ENCODE data around the gene LSM11.

Gene LSM11

DNA sequence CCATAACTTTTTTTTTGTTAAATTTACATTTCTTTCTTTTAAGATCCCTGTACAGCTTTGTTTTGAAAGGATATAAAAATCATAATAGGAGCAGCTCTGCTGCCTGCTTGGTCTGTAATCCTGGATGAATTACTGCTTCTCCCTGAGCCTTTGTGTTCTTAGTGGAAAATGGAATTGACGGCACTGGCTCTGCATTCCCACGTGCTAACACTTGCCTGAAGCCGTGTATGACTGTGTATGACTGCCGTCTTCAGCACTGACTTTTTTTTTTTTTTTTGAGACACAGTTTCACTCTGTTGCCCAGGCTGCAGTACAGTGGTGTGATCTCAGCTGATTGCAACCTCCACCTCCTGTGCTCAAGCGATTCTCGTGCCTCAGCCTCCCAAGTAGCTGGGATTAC, 7.5 kb upstream of the LSM11 start:
- DNase-seq = no peak

DNA sequence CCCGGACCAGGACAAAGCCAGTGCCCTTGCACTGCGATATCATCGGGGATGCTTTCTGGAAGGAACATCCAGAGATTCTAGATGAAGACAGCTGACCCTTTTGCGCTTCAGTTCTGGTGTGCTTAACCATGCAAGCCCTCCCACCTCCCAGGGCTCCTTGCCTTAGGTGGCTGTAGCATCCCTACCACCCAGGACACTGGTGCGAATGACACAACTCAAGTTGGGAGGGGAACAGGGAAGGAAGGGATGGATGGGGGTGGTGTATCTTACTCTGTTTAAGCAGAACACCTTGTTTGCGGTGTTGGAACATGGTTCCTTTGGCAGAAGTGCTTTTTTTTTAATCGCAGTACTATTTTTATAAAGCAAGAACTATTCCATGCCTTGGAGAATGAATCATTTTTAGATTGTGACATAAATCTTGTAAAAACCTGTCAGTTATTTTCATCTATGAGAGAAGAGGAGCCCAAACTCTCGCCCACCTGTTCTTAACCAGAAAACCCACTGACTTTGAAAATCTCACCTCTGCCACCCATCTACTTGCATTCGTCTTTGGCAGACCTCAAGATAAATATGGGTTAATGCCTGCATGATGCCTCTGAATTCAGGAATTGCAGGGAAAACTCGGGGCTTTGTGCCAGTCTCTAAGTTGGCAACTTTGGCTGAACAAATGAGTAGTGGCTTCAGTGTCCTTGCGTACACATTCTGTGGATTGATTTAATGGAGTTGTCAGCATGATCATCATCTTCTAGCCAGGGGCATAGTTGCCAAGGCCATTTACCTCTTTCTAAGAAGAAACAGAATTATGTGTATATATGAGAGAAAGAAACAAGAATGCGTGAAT, 3.9 kb upstream of the LSM11 start:
- no peak for DNase-seq

DNA sequence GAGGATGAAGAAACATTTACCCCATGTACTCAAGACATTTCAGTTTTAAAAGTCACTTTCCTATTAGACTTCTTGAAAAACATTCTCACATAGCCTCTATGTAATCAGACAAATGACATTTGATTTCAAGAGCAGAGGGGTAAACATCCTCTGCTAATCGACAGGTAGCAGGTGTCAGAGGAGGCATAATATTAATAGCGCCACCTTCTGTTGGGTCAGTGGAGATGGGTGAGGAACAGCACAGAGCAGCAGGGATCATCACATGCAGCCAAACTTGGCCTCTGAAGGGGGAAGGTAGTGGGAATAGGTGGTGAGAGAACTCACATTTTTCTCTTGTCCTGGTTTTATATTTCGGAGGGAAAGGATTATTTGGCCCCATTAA, 3.3 kb upstream of the LSM11 start:
- DNase-seq = no peak

DNA sequence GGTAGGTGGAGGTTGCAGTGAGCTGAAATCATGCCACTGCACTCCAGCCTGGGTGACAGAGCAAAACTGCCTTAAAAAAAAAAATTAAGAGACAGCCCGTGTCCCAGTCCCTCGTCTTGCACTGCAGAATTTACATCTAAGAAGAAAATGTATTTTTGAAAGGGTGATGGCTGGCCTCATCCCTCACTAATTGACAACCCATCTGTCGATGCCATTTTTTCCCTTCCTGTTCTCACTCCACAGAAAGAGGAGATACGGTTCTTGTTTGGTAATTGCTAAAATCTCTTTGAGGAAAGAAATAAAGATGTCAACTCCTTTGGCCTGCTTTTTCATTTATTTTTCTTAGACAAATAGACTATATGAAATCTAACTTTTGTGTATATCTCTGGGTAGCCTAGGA, 2.4 kb upstream of the LSM11 start:
- no peak for DNase-seq

DNA sequence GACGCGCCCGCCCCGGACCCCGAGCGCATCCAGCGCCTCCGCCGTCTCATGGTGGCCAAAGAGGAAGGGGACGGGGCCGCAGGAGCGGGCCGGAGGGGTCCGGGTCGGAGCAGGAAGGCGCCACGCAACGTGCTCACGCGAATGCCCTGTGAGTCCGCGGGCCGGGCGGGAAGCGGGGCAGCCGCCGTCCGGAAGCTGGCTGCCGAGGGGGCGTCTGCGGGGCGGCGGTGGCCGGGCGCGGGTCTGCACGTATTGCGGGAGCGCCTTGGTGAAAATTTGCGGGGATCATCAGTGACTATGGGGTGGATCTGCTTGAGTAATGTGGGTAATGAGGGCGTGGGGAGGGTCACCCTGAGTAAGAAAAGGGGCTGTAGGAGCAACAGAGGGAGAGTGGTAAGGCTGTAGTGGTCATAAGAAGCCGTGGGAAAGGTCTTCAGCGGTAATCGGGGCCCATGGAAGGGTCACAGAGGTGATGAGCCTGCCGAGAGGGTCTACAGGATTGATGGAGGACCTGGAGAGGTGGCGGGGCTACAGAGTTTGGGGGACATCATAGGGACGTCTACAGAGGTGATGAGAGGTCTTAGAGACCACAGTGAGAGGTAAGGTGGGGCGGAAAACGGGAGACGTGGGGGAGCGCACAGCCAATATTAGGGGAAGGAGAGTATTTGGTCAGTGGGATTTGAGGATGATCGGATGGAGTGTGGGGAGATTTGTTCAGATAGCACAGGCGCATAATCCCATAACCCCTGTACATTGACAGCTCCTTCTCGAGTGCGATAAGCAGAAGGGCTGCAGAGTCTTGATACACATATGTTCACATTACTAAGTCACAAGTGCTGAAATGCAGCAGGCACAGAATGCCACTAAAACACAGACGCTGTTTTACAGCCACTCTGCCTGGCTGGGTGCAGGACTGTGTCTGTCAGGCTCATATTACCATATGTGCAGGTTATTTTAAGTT, 819 bp downstream of the LSM11 start:
- DNase-seq = no peak

DNA sequence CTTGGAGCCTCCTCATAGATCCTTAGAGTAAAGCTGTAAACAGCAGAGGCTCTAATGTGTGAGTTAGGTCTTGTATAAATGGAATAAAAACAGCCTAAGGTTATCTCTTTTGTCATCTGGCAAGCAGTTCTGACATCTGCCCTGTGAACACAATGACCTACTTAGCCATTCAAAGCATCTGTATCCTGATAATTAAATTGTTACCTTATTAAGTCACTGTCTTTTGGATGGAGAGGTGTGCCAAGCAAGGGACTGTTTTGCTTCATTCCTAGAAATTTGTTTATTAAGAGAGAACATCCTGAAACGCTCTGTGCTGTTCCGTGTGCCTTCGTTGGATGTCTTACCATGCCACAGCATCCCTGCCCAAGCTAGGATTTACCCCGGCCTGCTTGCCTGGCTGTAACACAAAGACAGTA, 1.5 kb downstream of the LSM11 start:
- DNase-seq = no peak

DNA sequence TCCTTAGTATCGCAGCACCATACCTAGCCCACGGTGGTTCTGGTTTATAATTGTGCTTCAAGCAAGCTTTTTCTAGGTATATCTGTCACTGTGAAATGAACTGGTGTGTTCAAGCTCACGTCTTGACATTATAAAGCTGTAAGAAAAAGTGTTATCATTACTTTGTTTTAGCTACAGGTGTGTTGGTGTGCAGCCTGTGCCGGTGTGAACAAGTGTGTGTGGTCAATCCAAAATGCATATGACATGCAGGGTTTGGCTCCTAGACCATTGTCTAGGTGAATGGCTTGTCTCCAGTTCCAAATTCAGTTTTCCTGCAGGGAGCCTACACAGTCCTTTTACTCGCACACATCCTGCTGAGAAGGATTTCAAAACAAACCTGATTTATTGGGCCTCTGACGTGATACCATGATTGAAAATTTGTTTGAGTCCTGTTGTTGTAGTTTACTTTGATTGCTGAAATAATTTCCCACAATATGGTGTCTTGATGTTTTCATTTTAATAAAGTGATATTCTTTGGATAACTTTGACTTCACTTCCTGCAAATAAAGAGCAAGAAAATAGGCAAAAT, 3.7 kb downstream of the LSM11 start:
- no peak for DNase-seq

DNA sequence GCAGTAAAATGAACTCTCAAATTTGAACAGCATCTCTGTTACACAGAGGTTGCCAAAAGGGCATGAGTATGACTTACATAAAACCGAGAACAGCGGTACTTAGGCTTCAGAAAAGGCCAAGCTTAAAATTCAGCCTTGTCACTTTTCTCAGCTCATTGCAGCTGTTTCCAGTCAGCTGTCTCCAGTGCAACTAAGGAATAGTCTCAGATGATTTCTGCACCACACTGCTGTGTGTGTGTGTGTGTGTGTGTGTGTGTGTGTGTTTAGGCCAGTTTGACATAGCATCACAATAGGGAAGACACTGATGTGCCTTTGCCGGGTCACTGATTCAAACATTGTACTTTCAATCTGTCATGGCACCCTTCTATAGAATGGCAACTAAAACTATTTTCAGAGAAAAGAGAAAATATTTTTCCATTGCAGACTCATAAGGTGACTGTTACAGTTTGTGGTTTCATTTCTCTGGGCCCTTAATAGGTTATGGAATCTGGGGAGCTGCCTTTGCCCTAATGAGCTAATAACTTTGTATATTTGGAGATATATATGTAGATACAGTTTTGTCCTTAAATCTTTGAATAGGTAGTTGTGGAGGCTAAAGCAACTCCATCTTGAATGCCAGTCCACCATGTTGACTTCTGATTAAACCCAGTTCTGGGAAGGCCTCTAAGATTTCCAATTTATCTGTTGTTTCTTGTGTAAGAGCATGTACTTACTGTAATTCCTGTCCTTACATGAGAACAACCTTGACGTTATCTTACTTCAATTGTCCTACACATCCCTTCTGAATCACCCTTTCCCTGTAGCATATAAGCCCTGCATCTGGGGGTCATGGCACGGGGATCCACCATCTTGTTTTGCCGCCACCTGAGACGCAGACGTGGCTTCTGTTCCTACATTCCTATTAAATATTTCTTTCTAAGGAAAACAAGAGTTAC, 4.5 kb downstream of the LSM11 start:
- no peak for DNase-seq

DNA sequence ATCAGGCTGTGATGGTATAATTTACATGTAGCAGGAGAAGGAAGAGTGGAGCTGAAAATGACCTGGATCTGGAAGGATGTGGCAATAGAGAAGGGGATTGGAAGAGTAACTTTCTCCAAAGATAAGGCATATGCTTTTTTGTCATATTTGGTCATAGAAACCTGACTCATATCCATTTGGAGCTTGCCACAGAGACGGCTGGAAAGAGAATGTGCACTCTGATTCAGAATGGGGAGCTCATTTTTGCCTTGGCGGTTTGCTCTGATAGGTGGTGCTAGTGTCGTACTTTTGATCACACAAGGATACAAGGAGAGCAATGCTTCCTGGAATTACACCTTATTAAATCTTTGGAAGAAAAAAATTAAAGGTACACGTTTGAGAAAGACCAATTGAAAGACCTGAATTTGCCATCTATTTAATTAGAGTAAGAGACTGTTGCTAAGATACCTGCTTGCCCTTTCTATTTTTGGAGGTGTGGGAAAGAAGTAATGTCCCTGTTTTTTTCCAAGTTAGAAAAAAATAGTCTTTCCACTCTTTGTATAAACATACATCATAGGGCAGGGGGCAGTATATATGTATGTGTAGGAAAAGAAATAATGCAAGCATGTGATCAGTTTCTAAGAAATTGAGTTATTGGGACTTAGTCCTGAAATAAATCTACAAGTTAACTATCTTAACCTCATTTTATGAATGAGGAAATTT, 5.4 kb downstream of the LSM11 start:
- no peak for DNase-seq

DNA sequence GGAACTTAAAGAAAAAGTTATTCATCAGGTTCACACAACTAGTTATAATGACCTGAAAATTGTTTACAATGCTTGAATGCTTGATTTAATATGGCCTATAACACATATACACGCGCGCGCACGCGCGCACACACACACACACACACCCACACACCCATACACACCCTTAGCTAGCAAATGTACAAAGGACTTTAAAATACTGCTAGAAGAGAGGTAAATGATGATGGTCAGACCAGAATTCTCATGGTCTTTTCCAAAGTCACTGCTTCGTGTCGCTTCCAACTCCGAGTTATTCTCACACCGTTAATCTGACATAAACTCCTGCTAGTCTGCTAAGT, 5.9 kb downstream of the LSM11 start:
- DNase-seq = no peak

DNA sequence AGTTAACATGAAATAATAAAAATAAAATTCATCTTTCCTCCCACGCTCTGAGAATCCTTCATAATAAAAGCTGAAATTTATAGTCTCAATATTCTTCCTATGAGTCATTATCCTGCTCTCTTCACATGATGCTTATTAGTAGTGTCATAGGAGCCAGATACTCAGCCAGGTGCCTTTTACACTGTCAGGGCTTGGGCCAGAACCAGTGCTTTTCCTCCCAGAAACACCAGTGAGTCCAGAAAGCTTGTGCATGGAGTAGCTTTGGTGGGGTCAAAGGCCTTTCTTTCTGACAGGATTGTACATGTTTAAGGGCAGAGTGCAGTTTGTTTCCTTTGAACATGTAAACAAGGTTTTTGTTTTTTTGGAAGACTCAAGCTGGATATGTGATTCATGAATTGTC, 6.8 kb downstream of the LSM11 start:
- no peak for DNase-seq

DNA sequence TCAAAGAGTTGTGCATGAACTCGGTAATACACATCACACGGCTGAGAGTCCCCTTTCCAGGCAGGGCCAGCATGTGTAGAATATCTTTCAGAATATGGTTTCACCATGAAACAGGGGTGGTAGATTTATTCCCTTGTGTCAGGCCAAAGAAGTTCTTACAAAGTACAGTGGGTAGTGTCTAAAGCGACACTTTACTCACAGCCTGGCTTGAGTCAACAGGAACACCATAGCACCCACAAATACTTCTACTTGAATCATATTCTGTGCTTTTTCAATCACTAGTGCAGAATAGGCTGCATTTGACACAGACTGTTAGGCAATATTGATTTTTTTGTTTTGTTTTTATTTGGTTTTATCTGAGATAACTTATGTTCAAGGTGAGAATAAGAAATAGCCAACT, 12.6 kb downstream of the LSM11 start:
- no peak for DNase-seq

DNA sequence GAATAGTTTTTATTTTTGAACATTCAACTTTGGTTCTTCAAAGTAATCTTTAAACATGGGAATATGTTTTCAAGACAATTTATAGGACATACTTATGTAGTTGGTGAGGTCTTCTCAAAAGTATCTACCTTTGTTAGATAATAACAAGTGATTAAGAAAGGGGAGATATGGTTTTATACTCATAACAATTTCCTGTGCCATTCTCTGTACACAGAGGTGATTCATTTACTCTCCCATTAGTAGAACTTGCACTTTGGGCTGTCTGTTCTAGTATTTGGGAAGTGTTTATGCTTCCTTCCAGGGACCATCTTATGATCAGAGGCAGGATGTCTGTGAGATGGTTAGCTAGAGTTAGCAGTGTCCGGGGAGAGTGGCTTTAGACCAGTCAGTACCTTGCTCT, 15.2 kb downstream of the LSM11 start:
- no peak for DNase-seq

DNA sequence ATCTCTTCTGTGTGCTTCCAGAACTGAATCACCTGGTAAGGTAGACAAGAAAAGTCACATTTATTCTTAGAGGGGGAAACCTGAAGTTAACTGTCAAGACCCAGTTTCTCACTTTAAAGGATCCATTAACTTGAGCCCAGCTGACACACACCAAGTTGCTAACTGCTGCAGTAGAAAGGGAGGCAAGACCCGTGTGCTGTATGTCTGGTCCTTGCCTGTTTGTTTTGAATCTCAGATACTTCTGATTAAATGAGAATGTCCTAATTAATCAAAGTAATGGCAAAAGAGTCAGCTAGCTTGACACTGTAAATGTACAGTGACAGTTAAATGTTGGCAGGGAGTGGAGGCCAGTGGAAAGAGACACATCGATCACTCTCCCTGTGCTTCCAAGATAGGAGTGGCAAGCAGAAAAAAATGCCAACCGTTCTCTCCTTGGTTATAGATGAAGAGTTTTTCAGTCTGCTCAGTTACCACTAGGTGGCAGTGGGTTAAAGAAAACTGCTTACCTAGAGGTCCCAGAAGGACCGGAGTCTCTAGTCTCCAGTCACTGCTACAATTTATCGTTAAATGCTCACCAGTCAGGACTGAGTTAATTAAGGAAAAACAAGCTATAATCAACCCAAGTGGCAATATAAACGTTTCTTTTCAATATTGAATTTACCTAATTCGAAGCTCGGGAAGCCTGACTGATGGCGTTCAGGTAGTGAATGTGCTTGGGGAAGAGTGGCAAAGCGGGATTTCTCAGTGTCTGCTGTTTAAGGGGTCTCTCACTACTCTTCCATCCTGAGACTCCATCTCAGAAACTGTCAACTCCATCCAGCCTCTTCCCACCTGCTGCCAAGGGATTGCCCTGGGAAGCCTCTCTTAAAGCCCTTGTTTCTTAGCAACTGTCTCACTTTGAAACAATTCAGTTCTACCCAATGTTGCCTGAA, 18.4 kb downstream of the LSM11 start:
- DNase-seq = no peak

DNA sequence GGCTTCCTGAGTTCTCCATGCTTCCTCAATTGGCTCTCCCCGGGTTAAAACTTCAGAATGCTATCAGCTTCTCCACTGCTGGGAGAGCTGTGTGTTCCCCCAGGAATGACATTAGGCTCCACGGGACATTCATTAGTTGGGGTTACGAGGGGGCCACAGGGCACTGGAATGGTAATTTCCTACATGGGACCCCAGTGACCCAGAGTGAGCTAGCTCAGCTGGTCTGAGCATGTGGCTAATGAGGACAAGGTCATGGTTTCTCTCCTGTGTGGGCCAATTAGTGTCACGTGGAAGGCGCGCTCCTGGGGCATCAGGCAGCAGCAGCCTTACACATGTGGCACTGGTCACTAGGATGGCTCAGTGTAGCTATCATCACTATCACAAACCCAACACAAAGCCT, 21.0 kb downstream of the LSM11 start:
- no peak for DNase-seq

DNA sequence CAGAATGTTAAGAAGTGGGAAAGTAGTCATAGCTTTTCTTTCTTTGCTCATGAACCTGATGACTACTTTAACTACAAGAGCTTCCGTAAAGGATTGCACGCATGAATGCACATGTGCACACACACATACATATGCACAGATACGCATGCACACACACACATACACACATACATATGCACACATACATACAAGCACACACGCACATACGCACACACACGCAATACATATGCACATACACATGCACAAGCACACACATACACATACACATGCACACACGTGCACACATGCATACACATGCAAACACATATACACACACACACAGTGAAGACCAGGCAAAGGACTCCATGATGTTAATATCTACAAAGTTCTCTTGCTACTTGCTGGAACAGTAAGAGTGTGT, 22.9 kb downstream of the LSM11 start:
- DNase-seq = no peak

DNA sequence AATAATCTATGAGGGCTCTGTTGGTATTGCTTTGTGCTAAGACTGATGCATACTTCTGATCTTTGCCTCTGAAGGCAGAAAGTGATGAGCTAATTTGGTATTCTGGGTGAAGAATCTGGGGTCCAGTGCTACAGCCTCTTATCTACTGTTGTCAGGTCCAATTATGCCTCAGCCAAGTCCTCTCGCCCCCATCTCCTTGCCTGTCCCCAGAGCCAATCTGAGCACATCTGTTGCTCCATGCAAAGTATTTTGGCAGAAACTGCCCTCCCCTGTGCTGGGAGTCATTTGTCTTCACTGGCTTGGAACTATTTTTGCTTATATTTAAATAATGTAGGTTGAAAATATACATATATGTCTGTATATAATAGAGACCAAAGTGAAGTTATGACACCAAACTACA, 23.4 kb downstream of the LSM11 start:
- no peak for DNase-seq

DNA sequence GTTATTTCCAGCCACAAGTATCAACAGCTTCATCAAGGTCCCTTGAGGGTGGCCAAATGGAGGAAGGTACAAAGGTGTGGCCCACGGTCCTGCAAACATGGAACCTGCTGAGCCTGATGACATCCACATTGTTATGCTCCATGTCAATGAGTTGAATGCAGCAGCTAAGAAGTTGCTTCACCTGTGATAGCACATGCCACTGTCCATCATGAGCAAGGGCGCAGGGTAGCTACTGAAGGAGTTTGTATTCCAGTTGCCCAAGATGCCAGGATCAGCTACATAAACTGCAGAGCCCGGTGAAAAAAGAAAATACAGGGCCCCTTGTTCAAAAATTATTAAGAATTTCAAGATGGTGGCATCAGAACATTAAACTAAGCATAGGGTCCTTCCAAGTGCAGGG, 24.2 kb downstream of the LSM11 start:
- no peak for DNase-seq

DNA sequence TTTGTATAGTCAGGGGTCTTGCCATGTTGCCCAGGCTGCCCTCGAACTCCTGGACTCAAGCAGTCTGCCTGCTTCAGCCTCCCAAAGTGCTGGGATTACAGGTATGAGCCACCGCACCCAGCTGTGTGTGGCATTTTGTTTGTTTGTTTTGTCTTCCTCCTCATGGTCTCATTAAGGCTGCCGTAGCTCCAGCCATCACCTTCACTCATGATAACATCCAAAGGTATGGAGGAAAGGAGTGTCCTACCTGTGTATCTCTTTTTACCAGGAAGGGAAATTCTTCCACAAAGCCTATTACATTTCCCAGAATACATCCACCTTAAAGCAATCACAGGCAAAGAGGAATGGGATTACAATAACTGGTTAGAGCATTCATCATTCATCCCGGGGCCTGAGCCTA, 27.2 kb downstream of the LSM11 start:
- no peak for DNase-seq

DNA sequence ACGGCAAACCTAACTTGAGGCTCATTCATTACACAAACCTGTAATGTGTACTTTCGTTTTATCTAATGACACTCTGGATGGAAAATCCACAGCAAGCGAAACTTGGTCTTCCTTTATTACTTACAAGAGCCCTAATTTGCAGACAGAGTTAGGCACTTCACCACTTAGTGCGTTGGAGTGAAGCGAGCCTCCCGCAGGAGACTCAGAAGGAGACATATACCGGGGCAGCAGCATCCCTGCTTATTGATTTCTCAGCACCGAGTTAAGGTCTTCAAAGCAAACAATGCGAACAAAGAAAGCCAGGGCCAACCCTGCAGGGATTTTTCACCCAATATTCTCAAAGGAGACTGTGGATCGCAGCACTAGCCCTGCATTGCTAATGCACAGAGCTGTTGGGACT, 28.6 kb downstream of the LSM11 start:
- no peak for DNase-seq

Data from NCI-H2081 treated with DMSO at 0.1 percent for 48 hours (cell line).